Stimulated activated CD8-positive, alpha-beta memory T cell treated with anti-CD3 and anti-CD28 coated beads, Interleukin-12 subunit alpha, Interleukin-12 subunit beta, amount 100 ng/mL, for 4 hours (primary cell): Measurements from ENCODE around the gene ZNF280C.
"Not testable (repeated sequence)": the region's sequence is repeated elsewhere in the genome, so short reads cannot be mapped to it uniquely, and the experiment has no call there.

Experiments
- DNase-seq: peaks from one replicate; pipeline ENCODE4 v3.0.0-alpha.2; 2020; ENCODE audit warnings: low read depth

ZNF280C gene, protein sequence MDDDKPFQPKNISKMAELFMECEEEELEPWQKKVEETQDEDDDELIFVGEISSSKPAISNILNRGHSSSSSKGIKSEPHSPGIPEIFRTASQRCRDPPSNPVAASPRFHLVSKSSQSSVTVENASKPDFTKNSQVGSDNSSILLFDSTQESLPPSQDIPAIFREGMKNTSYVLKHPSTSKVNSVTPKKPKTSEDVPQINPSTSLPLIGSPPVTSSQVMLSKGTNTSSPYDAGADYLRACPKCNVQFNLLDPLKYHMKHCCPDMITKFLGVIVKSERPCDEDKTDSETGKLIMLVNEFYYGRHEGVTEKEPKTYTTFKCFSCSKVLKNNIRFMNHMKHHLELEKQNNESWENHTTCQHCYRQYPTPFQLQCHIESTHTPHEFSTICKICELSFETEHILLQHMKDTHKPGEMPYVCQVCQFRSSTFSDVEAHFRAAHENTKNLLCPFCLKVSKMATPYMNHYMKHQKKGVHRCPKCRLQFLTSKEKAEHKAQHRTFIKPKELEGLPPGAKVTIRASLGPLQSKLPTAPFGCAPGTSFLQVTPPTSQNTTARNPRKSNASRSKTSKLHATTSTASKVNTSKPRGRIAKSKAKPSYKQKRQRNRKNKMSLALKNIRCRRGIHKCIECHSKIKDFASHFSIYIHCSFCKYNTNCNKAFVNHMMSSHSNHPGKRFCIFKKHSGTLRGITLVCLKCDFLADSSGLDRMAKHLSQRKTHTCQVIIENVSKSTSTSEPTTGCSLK

GRCh38 chrX:130268449-130269170, at the start of gene ZNF280C:
Gene ZNF280C (minus strand): TSS chrX:130268899. CDS start chrX:130260449, 8,450 bp downstream.
- DNase-seq, result peak; percentile 80

- DNase-seq, result no peak
Observed at GRCh38 chrX:130304587-130305368, 36.1 kb upstream of the ZNF280C start.

DNA sequence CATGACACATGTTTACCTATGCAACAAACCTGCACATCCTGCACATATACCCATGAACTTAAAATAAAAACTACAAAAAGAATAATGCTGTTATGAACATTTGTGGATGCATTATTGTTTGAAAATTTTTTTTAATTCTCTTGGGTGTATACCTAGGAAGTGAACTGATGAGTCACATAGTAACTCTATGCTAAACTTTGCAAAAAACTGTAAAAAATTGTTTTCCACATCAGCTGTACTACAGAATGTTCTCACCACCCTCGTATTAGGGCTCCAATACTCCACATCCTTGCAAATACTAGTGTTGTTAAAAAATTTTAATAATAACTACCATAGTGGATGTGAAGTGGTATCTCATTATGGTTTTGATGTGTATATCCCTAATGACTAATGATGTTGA, 33.3 kb upstream of the ZNF280C start:
- DNase-seq, result no peak

- no peak for DNase-seq
Observed at GRCh38 chrX:130301405-130301804, 32.7 kb upstream of the ZNF280C start.

DNA sequence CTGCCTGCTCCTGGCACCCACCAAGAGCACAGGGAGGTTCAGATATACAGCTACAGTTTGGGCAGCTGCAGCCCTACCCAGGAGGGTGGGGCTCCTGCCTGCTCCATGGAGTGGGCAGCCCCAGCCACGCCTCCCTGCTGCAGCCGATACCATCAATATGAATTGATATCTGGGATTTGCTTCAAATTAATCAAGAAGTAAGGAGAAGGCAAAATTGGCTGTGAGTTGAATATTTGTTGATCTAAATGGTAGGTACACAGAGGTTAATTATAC, 31.2 kb upstream of the ZNF280C start:
- DNase-seq, result no peak

- DNase-seq, result no peak
Observed at GRCh38 chrX:130299279-130300009, 30.7 kb upstream of the ZNF280C start.

DNA sequence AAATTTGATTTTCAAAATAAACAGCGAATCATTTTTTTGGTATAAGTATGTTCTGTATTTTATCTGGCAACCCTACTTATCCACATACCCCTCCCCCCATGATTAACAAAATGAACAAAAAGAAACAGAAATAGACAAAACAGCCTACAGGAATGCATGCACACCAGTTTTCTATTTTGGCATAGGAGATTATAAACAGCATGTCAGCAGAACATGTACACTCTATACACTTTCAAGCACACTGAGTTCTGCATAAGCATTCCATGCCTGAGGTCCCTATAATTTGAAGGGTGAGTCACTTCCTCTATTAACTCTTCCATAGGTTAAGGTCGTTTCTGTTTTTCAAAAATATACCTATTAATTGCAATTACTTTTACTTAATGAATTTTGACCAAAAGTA, 28.0 kb upstream of the ZNF280C start:
- DNase-seq, result no peak

DNA sequence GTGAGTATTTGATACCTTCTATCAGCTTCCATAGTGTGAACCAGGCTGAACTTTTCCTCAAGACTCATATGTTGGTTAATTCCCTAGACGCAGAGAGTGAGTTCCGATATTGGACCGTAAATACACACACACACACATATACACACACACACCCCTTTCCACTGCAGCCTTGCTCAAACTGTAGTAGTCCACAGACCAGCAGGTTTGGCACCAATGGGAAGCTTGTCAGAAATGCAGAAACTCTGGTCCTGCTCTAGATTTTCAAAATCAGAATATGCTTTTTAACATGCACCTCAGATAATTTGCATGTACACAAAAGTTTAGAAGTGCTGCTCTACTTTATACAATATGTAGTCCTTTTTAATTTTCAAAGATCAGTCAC, 27.6 kb upstream of the ZNF280C start:
- DNase-seq, result no peak

DNA sequence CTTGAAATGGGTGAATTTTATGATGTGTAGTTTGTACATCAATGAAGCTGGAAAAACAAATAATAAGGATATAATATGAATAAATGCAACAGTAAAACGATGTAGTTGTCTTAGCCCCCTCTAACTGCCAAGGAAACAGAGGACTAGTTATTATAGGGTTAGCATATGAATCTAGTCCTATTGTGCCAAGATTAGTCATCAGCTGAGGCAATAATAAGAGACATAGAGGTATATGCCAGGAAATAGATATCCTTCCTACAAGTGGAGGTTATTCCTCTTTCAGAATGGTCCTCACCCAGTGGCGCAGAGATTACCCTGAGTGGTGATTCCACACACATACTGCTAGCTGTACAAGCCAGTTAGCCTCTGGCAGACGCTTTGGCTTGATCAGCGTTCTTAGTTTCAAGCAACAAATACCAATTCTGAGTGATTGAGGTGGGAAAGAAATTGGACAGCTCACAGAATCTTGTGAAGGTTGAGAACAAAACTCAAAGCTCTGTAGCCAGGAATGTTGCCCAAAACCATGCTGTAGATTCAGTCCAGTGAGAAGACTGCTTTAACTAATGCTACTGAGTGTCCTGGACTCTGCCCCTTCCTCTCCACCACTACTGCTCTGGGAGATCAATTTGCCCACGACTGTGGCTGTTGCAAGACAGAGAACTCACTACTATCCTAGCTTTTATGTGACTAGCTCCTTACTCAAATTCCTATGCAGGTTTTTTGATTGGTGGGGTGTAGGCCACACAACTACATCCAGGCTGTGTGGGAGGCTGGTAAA, 27.0 kb upstream of the ZNF280C start:
- no peak for DNase-seq

DNA sequence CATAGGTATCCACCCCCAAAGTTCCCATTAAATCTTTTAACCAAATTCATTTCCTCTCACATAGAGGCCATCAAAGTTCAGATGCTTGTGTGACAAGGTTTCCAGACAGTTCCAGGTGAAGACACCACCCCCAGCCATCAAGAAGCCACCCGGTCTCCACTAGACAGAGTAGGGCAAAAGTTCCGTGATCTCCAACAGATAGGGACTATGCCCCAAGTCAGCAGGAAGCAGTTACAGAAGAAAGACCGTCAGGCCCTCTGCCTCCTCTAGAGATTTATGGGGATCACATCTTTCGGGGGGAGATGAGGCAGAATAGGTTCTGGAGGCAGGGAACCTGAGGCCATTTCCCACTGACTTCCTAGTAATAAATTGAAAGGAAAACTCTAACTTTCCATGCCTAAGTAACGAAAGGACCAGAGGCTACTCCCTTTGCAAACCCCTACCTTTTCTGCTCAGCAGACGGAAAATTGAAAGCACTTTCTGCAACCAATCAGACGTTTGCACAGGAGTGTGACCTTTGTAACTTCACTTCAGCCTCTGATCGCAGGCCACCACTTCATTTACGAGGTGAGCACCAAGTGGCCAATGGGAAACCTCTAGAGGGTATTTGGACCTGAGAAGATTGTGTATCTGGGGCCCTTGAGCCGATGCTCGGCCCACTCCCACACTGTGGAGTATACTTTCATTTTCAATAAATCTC, 18.5 kb upstream of the ZNF280C start:
- DNase-seq, result no peak

DNA sequence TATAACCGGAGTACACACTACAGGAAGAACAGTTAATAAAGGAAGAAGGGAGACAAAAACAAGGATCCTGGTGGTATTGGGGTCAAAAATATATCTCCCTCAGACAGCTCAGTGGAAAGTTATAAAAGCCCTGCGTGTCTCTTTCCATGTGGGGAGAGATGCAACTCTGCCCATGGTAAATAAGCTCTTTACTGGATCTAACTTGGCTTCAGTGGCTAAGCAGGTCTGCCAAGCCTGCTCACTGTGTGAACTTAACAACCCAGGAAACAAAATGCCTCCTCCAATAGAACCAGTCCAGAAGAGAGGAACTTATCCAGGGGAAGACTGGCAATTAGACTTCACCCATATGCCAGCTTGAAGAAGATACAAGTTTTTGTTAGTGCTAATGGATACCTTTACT, 17.0 kb upstream of the ZNF280C start:
- no peak for DNase-seq

- DNase-seq, result no peak
Observed at GRCh38 chrX:130285069-130285620, 16.4 kb upstream of the ZNF280C start.

DNA sequence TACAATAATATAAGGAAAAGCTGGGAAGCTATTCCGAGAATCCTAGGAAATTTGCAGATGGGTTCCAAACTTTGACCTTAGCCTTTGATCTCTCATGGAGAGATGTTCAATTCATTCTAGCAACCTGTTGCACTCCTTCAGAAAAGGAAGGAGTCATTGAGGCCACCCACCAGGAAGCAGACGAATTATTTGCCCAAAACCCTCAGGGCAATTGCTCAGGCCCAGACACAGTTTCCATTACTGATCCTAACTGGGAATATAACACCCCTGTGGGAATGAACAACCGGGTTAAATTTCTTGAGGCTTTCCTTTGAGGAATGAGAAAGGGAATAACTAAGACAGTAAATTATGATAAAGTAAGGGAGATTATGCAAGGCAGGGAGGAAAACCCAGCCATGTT, 13.5 kb upstream of the ZNF280C start:
- DNase-seq, result no peak

- no peak for DNase-seq
Observed at GRCh38 chrX:130280901-130281300, 12.2 kb upstream of the ZNF280C start.

- not testable (repeated sequence) for DNase-seq
Observed at GRCh38 chrX:130272253-130272652, 3.6 kb upstream of the ZNF280C start.

GRCh38 chrX:130269391-130269790, 692 bp upstream of the ZNF280C start:
- DNase-seq, result not testable (repeated sequence)

GRCh38 chrX:130267956-130268448, 697 bp downstream of the ZNF280C start:
- no peak for DNase-seq

DNA sequence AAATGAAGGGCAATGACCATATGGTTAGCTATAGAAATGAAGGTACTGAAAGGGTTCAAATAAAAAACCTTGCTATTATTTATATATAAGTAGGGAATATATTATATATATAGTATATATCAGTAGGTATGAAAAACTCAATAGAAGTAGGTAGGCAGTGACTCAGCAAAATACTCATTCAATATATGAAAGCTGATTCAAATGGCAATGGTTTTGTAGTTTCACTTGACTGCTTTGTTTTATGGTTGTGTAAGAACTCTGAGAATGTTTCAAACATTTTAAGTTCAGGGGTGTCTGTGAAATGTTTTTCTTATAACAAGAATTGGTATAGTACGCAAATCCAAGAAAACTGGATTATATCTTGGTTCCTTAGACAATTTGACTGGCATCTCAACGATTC, 4.1 kb downstream of the ZNF280C start:
- DNase-seq, result no peak

DNA sequence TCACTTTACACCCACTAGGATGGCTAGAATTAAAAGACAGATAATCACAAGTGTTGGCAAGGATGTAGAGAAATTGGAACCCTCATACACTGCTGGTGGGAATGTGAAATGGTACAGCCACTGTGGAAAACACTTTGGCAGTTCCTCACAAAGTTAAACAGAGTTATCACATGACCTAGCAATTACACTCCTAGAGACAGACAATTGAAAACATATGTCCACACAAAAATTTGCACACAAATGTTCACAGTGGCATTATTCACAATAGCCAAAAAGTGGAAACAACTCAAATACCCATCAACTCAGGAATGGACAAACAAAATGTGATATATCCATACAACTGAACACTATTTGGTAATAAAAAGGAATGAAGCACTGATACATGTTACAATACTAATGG, 5.7 kb downstream of the ZNF280C start:
- DNase-seq, result no peak

DNA sequence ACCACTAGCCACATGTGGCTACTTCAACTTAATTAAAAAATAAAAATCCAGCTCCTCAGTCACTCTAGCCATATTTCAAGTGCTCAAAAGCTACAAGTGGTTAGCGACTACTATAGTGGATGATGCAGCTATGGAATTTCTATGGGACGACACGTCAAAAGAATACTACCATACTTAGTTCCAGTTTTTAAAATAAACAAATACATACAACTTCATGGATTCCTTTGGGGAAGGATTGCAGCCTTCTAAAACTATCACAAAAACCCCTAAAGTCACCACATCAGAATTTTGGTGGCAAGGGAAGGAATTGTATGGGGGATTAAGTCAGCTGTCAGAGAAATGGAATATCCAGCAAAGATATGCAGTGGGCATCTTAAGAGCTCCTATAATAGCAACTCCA, 6.5 kb downstream of the ZNF280C start:
- DNase-seq, result no peak
